Kidney (tissue), 14 donors: Measurements from ENCODE around the gene ZDHHC13. TPM values are rescaled to one million over a fixed set of nuclear protein-coding genes. Genes with fewer than 3 reads are reported as not detected.

Source experiments
- DNase-seq, 5 donors: peaks; one replicate each; pipeline ENCODE4 v3.0.0-alpha.2; 2013 to 2020
- FAIRE-seq: peaks from 2 replicates; lab custom pipeline; 2012; peaks lifted over from hg19 to GRCh38; lab: Jason Lieb, UNC
- H3K27ac ChIP-seq, 2 donors: one replicate each; pipeline ENCODE4 v1.7.0; 2013; ENCODE audit warnings: low read depth in 2 of 2, low read length in 2 of 2, inconsistent platforms in 1 of 2
- H3K27me3 ChIP-seq: one replicate; pipeline ENCODE4 v1.7.1; 2013; ENCODE audit warnings: low read length, inconsistent platforms; ENCODE audit not compliant: control insufficient read depth, insufficient read depth
- H3K36me3 ChIP-seq, 3 donors: one replicate each; pipeline versions ENCODE4 v1.7.0 to v1.7.1; 2013; ENCODE audit warnings: low read length in 3 of 3, control low read depth in 1 of 3, inconsistent platforms in 1 of 3; ENCODE audit not compliant: insufficient read depth in 3 of 3, control insufficient read depth in 2 of 3
- H3K4me1 ChIP-seq, 3 donors: one replicate each; pipeline versions ENCODE4 v1.7.0 to v1.7.1; 2013; ENCODE audit warnings: low read length in 3 of 3, inconsistent platforms in 1 of 3, low read depth in 1 of 3; ENCODE audit not compliant: control insufficient read depth in 2 of 3, insufficient read depth in 2 of 3
- H3K4me3 ChIP-seq, 3 donors: one replicate each; pipeline versions ENCODE4 v1.7.0 to v1.8.1; 2013; ENCODE audit warnings: low read length in 3 of 3, control low read depth in 1 of 3, inconsistent platforms in 1 of 3
- H3K9ac ChIP-seq, 3 donors: one replicate each; pipeline versions ENCODE4 v1.7.0 to v1.7.1; 2013; ENCODE audit warnings: low read length in 3 of 3, control low read depth in 1 of 3, inconsistent platforms in 1 of 3
- H3K9me3 ChIP-seq, 3 donors: one replicate each; pipeline versions ENCODE4 v1.7.0 to v1.7.1; 2013; ENCODE audit warnings: low read length in 3 of 3, control low read depth in 1 of 3, inconsistent platforms in 1 of 3; ENCODE audit not compliant: control insufficient read depth in 2 of 3, insufficient read depth in 1 of 3
- intact Hi-C: fragments of 100-400 bp; cut with DNase I; formaldehyde crosslinking; loops from one replicate; pipeline ENCODE4 v1.11.1; 2022
- polyA plus RNA-seq: library from polyadenylated mRNA; stranded (reverse); fragments of 350-450 nt; fragmentation: Illumina TruSeq; extraction: RNeasy Lipid Tissue Mini Kit (QIAGEN cat#74804); gene quantifications from one replicate; pipeline ENCODE4 v1.2.3, GENCODE V29; 2014; ENCODE audit warnings: low read depth, low replicate concordance; ENCODE audit not compliant: insufficient read depth
- total RNA-seq: library from RNA; stranded (reverse); fragmentation: NEBNext Ultra II Directional; extraction: Animal tissue kit (Norgen Biotek cat#: 25700); gene quantifications from one replicate; pipeline ENCODE4 v1.2.1, GENCODE V29; 2021
- TF ChIP-seq, protein P1 (sequence below): IDR thresholded peaks from 3 replicates; pipeline ENCODE4 v1.5.1; 2012; ENCODE audit warnings: mild to moderate bottlenecking, moderate library complexity, borderline replicate concordance; ENCODE audit not compliant: insufficient read depth; ENCODE audit errors: extremely low read depth
- donor health status: control.
- donor health status: control.
- donor health status: control.
- donor health status: control.
- donor health status: control.
- donor health status: DM: yes; HTN: yes; CAD: no.
- donor health status: Normal renal cell carcinoma (clear cell type).

The ZDHHC13 gene
- total and polyA plus RNA-seq, 2 donors from 2014 or later: 13.1 to 18.9 TPM

DNA sequence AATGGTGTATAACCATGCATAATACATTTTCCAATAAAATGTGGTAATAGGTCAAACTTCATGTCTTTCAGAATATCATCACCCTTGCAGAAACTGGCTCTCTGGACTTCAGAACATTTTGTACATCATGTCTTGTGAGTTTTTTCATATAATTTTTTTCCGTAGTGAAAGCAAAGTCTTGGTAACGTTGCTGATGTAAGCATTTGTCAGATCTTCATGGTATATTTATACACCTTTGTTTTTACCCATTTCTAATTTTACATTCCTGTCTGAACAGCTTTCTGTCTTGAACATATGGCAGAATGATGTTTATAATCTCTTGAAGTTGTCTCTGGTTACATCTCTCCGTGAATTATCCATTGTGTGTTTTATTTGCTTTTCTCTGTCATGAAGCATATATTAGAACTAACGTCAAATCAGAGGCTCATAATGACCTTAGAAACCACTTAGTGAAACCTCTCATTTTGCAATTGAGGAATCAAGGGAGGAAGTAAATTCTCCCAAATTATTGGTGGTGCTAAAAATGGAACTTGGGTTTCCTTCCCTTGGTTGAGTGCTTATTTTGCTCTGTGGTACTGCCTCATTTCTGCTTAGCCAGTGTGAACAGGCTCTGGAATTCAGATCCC lies 47.4 kb downstream of the ZDHHC13 start:
- no peaks in the 10 kb centered on the region for H3K4me1 ChIP-seq
- H3K36me3 ChIP-seq: peaks cover 0 to 8% (median 2%) of the 10 kb centered on the region in 3 donors
- H3K9ac ChIP-seq: no peak overlapping the region
- no peaks in the 10 kb centered on the region for H3K9me3 ChIP-seq
- TF ChIP-seq, protein P1, sequence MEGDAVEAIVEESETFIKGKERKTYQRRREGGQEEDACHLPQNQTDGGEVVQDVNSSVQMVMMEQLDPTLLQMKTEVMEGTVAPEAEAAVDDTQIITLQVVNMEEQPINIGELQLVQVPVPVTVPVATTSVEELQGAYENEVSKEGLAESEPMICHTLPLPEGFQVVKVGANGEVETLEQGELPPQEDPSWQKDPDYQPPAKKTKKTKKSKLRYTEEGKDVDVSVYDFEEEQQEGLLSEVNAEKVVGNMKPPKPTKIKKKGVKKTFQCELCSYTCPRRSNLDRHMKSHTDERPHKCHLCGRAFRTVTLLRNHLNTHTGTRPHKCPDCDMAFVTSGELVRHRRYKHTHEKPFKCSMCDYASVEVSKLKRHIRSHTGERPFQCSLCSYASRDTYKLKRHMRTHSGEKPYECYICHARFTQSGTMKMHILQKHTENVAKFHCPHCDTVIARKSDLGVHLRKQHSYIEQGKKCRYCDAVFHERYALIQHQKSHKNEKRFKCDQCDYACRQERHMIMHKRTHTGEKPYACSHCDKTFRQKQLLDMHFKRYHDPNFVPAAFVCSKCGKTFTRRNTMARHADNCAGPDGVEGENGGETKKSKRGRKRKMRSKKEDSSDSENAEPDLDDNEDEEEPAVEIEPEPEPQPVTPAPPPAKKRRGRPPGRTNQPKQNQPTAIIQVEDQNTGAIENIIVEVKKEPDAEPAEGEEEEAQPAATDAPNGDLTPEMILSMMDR: no peak
- intact Hi-C loops: no loop called here
- H3K27ac ChIP-seq: no peak overlapping the region
- FAIRE-seq: no peak
- H3K4me3 ChIP-seq: no peak overlapping the region
- no peaks in the 10 kb centered on the region for H3K27me3 ChIP-seq
- no peak for DNase-seq

DNA sequence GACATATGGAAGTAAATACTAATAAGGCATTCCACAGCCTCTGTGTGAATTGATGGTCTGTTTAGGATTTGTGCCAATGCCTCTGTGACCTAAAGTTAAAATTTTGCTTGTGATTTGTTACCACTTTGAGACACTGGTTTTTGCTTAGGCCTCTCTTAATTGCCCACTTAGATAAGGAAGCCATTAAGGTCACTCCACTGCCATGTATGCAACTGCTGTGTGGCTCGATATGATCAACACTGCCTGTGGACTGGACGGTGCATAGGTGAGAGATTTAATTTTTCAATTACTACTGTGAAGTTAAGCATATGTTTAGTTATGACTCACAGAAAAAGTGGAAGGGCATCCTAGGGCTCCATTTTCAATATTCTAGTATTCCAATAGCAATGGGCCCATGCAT lies 47.9 kb downstream of the ZDHHC13 start:
- intact Hi-C loops: no loop called here

DNA sequence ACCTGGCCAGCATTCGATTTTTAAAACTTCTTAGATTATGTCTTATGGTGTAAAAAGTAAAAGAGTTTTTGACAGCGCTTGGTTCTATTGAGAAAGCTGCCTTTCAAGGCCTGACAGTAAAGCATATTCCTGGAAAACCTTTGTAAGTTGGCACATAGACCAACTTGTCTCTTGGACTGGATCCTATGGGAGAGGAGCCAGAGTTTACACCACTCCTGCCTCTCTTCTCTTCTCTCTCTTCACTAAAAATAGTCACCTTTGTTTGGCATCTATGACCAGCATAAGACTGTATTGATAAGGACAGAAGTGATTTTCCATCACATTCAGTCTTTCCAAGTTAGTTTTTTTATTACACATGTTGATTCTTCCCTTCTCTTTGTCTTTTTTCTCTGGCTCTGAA lies 51.1 kb downstream of the ZDHHC13 start:
- TF ChIP-seq, protein P1: no peak
- no peak for DNase-seq
- H3K9ac ChIP-seq: no peak overlapping the region
- H3K27me3 ChIP-seq: no peaks in the 10 kb centered on the region
- H3K4me3 ChIP-seq: no peak overlapping the region
- no peaks in the 10 kb centered on the region for H3K4me1 ChIP-seq
- no peaks in the 10 kb centered on the region for H3K9me3 ChIP-seq
- FAIRE-seq: no peak
- no peak overlapping the region for H3K27ac ChIP-seq
- intact Hi-C loops: no loop called here
- H3K36me3 ChIP-seq: peaks cover 0 to 8% (median 2%) of the 10 kb centered on the region in 3 donors

More for the DNA sequence above, 47.9 kb downstream of the ZDHHC13 start:
- Histone ChIP-seq H3K27ac (no peak overlapping the region), H3K9ac (no peak overlapping the region), H3K36me3 (peaks cover 0 to 8% (median 2%) of the 10 kb centered on the region in 3 donors), H3K9me3 (no peaks in the 10 kb centered on the region), H3K4me1 (no peaks in the 10 kb centered on the region), H3K27me3 (no peaks in the 10 kb centered on the region), H3K4me3 (no peak overlapping the region)
- TF ChIP-seq, protein P1: no peak
- DNase-seq (no peak), FAIRE-seq (no peak)
